ENCODE data around the gene WFDC9. TPM values are rescaled to one million over a fixed set of nuclear protein-coding genes. Genes with fewer than 3 reads are reported as not detected.

Gene WFDC9
- total RNA-seq, 1 experiment from 2014 or later = not detected

DNA sequence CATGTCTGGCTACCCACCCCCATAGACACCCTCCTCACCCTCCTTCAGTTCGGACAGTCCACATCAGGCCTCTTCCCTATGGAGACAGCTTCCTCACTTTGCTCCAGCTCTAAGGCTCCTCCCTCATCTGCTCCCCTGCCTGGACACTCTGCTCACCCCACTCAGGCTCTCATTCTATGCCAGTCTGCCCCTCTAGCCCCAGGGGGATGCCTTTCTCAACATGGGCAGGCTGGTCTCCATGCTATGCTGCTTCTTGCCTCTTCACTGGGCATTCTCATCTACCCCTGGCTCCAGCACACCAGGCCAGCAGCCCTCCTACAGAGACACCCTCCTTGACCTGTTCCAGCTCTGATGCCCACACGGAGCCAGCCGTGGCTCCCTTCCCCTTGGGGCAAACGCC, 51.9 kb downstream of the WFDC9 start, which contains the start of gene WFDC8:
Gene WFDC8, minus strand, starts transcription at position 101 of the 400 bp plus-strand sequence. Its CDS starts 37 bp downstream, at position 64.
- Histone ChIP-seq H3K4me1 (ENCODE audit: insufficient read depth, low read length) (peaks cover 10% of the 10 kb centered on the region; the same call in 1 of the 2 replicates), H2BK120ac (ENCODE audit: low read depth, low read length, poor library complexity, severe bottlenecking) (no peak within 1 kb of the TSS), H3K79me1 (ENCODE audit: insufficient read depth, low read depth, low read length, poor library complexity, severe bottlenecking) (no peaks in the 10 kb centered on the region), H3T11ph (ENCODE audit: low read length) (no peak within 1 kb of the TSS), H2AFZ (ENCODE audit: low read length) (no peak within 1 kb of the TSS), H2BK12ac (ENCODE audit: insufficient read length, low read depth, low read length) (no peak within 1 kb of the TSS), H3K56ac (ENCODE audit: insufficient read length, low read depth, low read length) (no peak within 1 kb of the TSS), H4K20me1 (ENCODE audit: control insufficient read depth, insufficient read depth, insufficient read length) (no peaks in the 10 kb centered on the region), H3K4me2 (ENCODE audit: insufficient read depth, insufficient read length, low read length) (no peak within 1 kb of the TSS), H4K91ac (ENCODE audit: insufficient read length, low read depth, low read length) (no peak within 1 kb of the TSS), H3K23ac (ENCODE audit: insufficient read length, low read depth, low read length) (no peak within 1 kb of the TSS), H3K4ac (ENCODE audit: low read depth, low read length) (no peak within 1 kb of the TSS), H4K5ac (ENCODE audit: insufficient read length, low read depth, low read length) (no peak within 1 kb of the TSS), H3K79me2 (ENCODE audit: insufficient read depth, low read length) (no peaks in the 10 kb centered on the region), H2BK20ac (ENCODE audit: low read depth, low read length, poor library complexity, severe bottlenecking) (no peak within 1 kb of the TSS), H2AK5ac (ENCODE audit: insufficient read length, low read length) (no peak within 1 kb of the TSS), H3K23me2 (ENCODE audit: insufficient read length, low read depth, low read length, poor library complexity, severe bottlenecking) (no peaks in the 10 kb centered on the region), H3K9me3 (ENCODE audit: control insufficient read depth, low read depth, low read length) (no peaks in the 10 kb centered on the region), H3K27me3 (ENCODE audit: insufficient read depth, low read length) (no peaks in the 10 kb centered on the region), H3K27ac (ENCODE audit: insufficient read length, low read depth, low read length) (no peak within 1 kb of the TSS), H3K18ac (ENCODE audit: insufficient read length, low read depth, low read length) (no peak within 1 kb of the TSS), H3K14ac (ENCODE audit: insufficient read depth, low read length) (no peak within 1 kb of the TSS), H2BK15ac (ENCODE audit: low read depth, low read length) (no peak within 1 kb of the TSS), H3K9ac (ENCODE audit: extremely low read depth, insufficient read length, low read length) (no peak within 1 kb of the TSS), H2BK5ac (ENCODE audit: insufficient read length, low read length) (no peak within 1 kb of the TSS), H4K8ac (replicated peaks; ENCODE audit: insufficient read length, low read depth, low read length) (no peak within 1 kb of the TSS)
- Mint-ChIP-seq H3K4me3 (no peak within 1 kb of the TSS), H3K9me3 (no peaks in the 10 kb centered on the region), H3K27me3 (ENCODE audit: low read depth) (peaks cover 2% of the 10 kb centered on the region; the same call in 1 of the 2 replicates), H3K36me3 (ENCODE audit: insufficient read depth in 1 of 3, low read depth in 3 of 3) (no peaks in the 10 kb centered on the region), H3K4me1 (peaks cover 37 to 47% of the 10 kb centered on the region in 2 experiments), H3K27ac (peak within 1 kb of the TSS; percentile 76 to 90 (median 84))
- TF ChIP-seq, protein P1, sequence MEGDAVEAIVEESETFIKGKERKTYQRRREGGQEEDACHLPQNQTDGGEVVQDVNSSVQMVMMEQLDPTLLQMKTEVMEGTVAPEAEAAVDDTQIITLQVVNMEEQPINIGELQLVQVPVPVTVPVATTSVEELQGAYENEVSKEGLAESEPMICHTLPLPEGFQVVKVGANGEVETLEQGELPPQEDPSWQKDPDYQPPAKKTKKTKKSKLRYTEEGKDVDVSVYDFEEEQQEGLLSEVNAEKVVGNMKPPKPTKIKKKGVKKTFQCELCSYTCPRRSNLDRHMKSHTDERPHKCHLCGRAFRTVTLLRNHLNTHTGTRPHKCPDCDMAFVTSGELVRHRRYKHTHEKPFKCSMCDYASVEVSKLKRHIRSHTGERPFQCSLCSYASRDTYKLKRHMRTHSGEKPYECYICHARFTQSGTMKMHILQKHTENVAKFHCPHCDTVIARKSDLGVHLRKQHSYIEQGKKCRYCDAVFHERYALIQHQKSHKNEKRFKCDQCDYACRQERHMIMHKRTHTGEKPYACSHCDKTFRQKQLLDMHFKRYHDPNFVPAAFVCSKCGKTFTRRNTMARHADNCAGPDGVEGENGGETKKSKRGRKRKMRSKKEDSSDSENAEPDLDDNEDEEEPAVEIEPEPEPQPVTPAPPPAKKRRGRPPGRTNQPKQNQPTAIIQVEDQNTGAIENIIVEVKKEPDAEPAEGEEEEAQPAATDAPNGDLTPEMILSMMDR (conservative IDR thresholded peaks at IDR 0.05) = no peak
- no CpG with 5 or more reads among the region's 4 CpGs for whole genome bisulfite sequencing (ENCODE audit: extremely low coverage, insufficient read length, low lambda C conversion rate)
- no peak for DNase-seq
